ENCODE measurements around the gene CACHD1.

The CACHD1 gene

GRCh38 chr1:64527165-64527564, 57.2 kb downstream of the CACHD1 start:
- H3K4me3 ChIP-seq (ENCODE audit: low read length in 2 of 2): no peak overlapping the region
- H3K4me1 ChIP-seq (ENCODE audit: control insufficient read depth in 2 of 2, insufficient read depth in 2 of 2, low read length in 2 of 2): no peaks in the 10 kb centered on the region
- H3K9ac ChIP-seq (ENCODE audit: low read depth in 1 of 2, low read length in 2 of 2): no peak overlapping the region
- H3K27ac ChIP-seq (ENCODE audit: low read depth in 2 of 2, low read length in 2 of 2): no peak overlapping the region
- H3K36me3 ChIP-seq (ENCODE audit: control insufficient read depth in 2 of 2, insufficient read depth in 2 of 2, low read length in 2 of 2): no peaks in the 10 kb centered on the region
- no peaks in the 10 kb centered on the region for H3K9me3 ChIP-seq (ENCODE audit: control insufficient read depth in 2 of 2, low read length in 2 of 2)
- H3K27me3 ChIP-seq (ENCODE audit: control insufficient read depth in 2 of 2, insufficient read depth in 2 of 2, low read length in 2 of 2): no peaks in the 10 kb centered on the region

GRCh38 chr1:64527786-64528185, 57.9 kb downstream of the CACHD1 start:
- Histone ChIP-seq H3K4me3 (ENCODE audit: low read length in 2 of 2) (no peak overlapping the region), H3K27ac (ENCODE audit: low read depth in 2 of 2, low read length in 2 of 2) (no peak overlapping the region), H3K27me3 (ENCODE audit: control insufficient read depth in 2 of 2, insufficient read depth in 2 of 2, low read length in 2 of 2) (no peaks in the 10 kb centered on the region), H3K4me1 (ENCODE audit: control insufficient read depth in 2 of 2, insufficient read depth in 2 of 2, low read length in 2 of 2) (no peaks in the 10 kb centered on the region), H3K9ac (ENCODE audit: low read depth in 1 of 2, low read length in 2 of 2) (no peak overlapping the region), H3K9me3 (ENCODE audit: control insufficient read depth in 2 of 2, low read length in 2 of 2) (no peaks in the 10 kb centered on the region), H3K36me3 (ENCODE audit: control insufficient read depth in 2 of 2, insufficient read depth in 2 of 2, low read length in 2 of 2) (no peaks in the 10 kb centered on the region)

DNA sequence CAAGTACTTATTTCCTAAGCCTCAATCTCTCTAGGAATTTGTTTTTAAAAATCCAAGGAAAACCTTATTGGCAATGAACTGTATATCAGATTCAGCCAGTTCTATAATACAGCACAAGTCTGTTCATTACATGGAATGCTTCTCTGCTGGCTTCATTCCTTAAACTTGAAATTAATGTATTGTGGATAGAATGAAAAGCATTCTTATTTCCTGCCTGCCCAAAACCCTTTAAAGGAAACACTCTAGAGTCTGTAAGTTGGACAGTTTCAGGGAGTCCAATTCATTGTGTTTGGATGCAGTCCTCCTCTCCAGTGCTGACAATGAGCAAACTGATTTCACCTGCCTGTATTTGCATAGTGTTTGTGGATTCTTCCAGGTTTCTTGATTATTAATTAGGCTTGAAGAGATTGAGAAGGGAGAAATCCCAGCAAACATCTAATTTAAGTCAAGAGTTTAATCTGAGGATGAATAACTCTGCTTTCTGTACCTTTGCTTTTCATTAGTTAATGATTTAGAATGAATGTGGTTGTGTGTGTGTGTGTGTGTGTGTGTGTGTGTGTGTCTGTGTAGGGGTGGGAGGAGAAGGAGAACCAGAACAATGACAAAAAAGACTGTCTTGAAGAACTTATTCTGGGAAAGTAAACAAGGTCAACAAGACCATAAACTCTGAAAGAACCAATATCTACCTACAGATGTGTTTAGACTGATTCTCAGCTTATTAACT, 61.2 kb downstream of the CACHD1 start:
- Histone ChIP-seq H3K27me3 (ENCODE audit: control insufficient read depth in 2 of 2, insufficient read depth in 2 of 2, low read length in 2 of 2) (no peaks in the 10 kb centered on the region), H3K9me3 (ENCODE audit: control insufficient read depth in 2 of 2, low read length in 2 of 2) (no peaks in the 10 kb centered on the region), H3K4me1 (ENCODE audit: control insufficient read depth in 2 of 2, insufficient read depth in 2 of 2, low read length in 2 of 2) (peaks cover 0 to 4% of the 10 kb centered on the region in 2 donors), H3K9ac (ENCODE audit: low read depth in 1 of 2, low read length in 2 of 2) (no peak overlapping the region), H3K36me3 (ENCODE audit: control insufficient read depth in 2 of 2, insufficient read depth in 2 of 2, low read length in 2 of 2) (no peaks in the 10 kb centered on the region), H3K4me3 (ENCODE audit: low read length in 2 of 2) (no peak overlapping the region), H3K27ac (ENCODE audit: low read depth in 2 of 2, low read length in 2 of 2) (no peak overlapping the region)

DNA sequence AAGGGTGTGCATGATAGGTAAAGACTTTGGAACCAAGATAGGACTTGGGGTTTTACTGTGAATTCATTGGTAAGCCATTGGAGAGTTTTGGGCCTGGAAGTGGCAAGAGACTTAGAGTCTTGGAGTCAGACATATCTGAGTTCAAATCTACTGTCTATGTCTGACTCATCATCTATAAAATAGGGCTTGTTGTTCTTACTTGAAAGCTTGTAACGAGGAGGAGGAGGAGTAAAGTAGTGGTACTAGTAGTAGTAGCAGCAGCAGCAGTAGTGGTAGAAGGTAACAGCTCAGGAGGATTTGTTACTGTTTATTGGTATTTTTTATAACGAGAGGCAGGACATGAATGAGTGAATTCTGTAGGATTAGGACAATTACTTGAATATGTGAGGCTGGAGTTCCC, 62.7 kb downstream of the CACHD1 start:
- Histone ChIP-seq H3K4me1 (ENCODE audit: control insufficient read depth in 2 of 2, insufficient read depth in 2 of 2, low read length in 2 of 2) (peaks cover 7 to 14% of the 10 kb centered on the region in 2 donors), H3K36me3 (ENCODE audit: control insufficient read depth in 2 of 2, insufficient read depth in 2 of 2, low read length in 2 of 2) (no peaks in the 10 kb centered on the region), H3K9me3 (ENCODE audit: control insufficient read depth in 2 of 2, low read length in 2 of 2) (no peaks in the 10 kb centered on the region), H3K9ac (ENCODE audit: low read depth in 1 of 2, low read length in 2 of 2) (no peak overlapping the region), H3K27ac (ENCODE audit: low read depth in 2 of 2, low read length in 2 of 2) (no peak overlapping the region), H3K4me3 (ENCODE audit: low read length in 2 of 2) (no peak overlapping the region), H3K27me3 (ENCODE audit: control insufficient read depth in 2 of 2, insufficient read depth in 2 of 2, low read length in 2 of 2) (no peaks in the 10 kb centered on the region)

DNA sequence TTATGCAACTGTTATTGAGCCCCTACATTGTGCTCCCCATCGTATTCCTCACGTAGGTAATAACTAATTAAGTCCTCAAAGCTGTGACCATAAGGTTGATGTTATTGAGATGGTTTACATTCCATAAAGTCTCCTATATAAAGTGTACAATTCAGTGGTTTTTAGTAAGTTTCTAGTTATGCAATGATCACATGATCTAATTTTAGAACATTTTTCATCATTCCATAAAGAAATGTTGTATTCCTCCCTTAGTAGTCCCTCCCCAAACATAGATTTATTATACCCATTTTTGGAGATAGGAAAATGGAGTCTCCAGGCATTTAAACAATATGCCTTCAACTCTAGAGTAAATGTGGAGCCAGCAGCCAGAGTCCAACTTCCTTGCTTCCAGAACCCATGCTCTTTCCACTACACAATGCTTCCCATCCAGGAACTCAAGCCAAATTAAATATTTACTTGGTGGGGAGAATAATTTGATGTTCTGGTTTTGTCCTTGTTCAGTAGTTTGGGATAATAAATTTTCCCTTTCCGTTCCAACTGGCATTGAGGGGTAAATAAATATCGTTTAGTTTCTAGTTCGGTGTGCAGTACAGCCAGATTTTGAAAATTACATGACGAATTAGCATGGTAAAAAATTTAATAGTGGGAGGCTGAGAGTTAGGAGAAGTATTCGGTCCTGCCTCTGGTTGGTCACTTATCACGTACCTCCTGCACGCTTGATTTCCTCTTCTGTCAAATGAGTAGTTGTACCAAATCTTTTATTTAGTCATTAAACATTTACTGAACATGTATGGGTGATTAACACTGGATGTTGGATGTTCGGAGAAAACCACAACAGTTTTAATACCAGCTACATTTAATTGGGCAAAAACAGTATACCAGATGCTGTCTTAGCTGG, 66.3 kb downstream of the CACHD1 start:
- peak overlapping the region in 1 of 2 donors; percentile 3 for H3K4me3 ChIP-seq (ENCODE audit: low read length in 2 of 2)
- peak overlapping the region in 1 of 2 donors; percentile 3 for H3K9ac ChIP-seq (ENCODE audit: low read depth in 1 of 2, low read length in 2 of 2)
- H3K27ac ChIP-seq (ENCODE audit: low read depth in 2 of 2, low read length in 2 of 2): peak overlapping the region in 1 of 2 donors; percentile 30
- no peaks in the 10 kb centered on the region for H3K9me3 ChIP-seq (ENCODE audit: control insufficient read depth in 2 of 2, low read length in 2 of 2)
- peaks cover 7 to 14% of the 10 kb centered on the region in 2 donors for H3K4me1 ChIP-seq (ENCODE audit: control insufficient read depth in 2 of 2, insufficient read depth in 2 of 2, low read length in 2 of 2)
- no peaks in the 10 kb centered on the region for H3K27me3 ChIP-seq (ENCODE audit: control insufficient read depth in 2 of 2, insufficient read depth in 2 of 2, low read length in 2 of 2)
- H3K36me3 ChIP-seq (ENCODE audit: control insufficient read depth in 2 of 2, insufficient read depth in 2 of 2, low read length in 2 of 2): no peaks in the 10 kb centered on the region

- Histone ChIP-seq H3K9me3 (ENCODE audit: control insufficient read depth in 2 of 2, low read length in 2 of 2) (no peaks in the 10 kb centered on the region), H3K27me3 (ENCODE audit: control insufficient read depth in 2 of 2, insufficient read depth in 2 of 2, low read length in 2 of 2) (no peaks in the 10 kb centered on the region), H3K36me3 (ENCODE audit: control insufficient read depth in 2 of 2, insufficient read depth in 2 of 2, low read length in 2 of 2) (no peaks in the 10 kb centered on the region), H3K27ac (ENCODE audit: low read depth in 2 of 2, low read length in 2 of 2) (peak overlapping the region in 1 of 2 donors; percentile 30), H3K9ac (ENCODE audit: low read depth in 1 of 2, low read length in 2 of 2) (peak overlapping the region in 1 of 2 donors; percentile 3), H3K4me3 (ENCODE audit: low read length in 2 of 2) (peak overlapping the region in 1 of 2 donors; percentile 3), H3K4me1 (ENCODE audit: control insufficient read depth in 2 of 2, insufficient read depth in 2 of 2, low read length in 2 of 2) (peaks cover 7 to 14% of the 10 kb centered on the region in 2 donors)
Observed at GRCh38 chr1:64536836-64537490, 67.0 kb downstream of the CACHD1 start.

GRCh38 chr1:64537942-64538341, 68.0 kb downstream of the CACHD1 start:
- Histone ChIP-seq H3K36me3 (ENCODE audit: control insufficient read depth in 2 of 2, insufficient read depth in 2 of 2, low read length in 2 of 2) (no peaks in the 10 kb centered on the region), H3K9ac (ENCODE audit: low read depth in 1 of 2, low read length in 2 of 2) (no peak overlapping the region), H3K4me1 (ENCODE audit: control insufficient read depth in 2 of 2, insufficient read depth in 2 of 2, low read length in 2 of 2) (peaks cover 7 to 14% of the 10 kb centered on the region in 2 donors), H3K27ac (ENCODE audit: low read depth in 2 of 2, low read length in 2 of 2) (no peak overlapping the region), H3K9me3 (ENCODE audit: control insufficient read depth in 2 of 2, low read length in 2 of 2) (no peaks in the 10 kb centered on the region), H3K4me3 (ENCODE audit: low read length in 2 of 2) (no peak overlapping the region), H3K27me3 (ENCODE audit: control insufficient read depth in 2 of 2, insufficient read depth in 2 of 2, low read length in 2 of 2) (no peaks in the 10 kb centered on the region)

- Histone ChIP-seq H3K9me3 (ENCODE audit: control insufficient read depth in 2 of 2, low read length in 2 of 2) (no peaks in the 10 kb centered on the region), H3K27me3 (ENCODE audit: control insufficient read depth in 2 of 2, insufficient read depth in 2 of 2, low read length in 2 of 2) (no peaks in the 10 kb centered on the region), H3K36me3 (ENCODE audit: control insufficient read depth in 2 of 2, insufficient read depth in 2 of 2, low read length in 2 of 2) (no peaks in the 10 kb centered on the region), H3K27ac (ENCODE audit: low read depth in 2 of 2, low read length in 2 of 2) (no peak overlapping the region), H3K4me1 (ENCODE audit: control insufficient read depth in 2 of 2, insufficient read depth in 2 of 2, low read length in 2 of 2) (peaks cover 7 to 14% of the 10 kb centered on the region in 2 donors), H3K9ac (ENCODE audit: low read depth in 1 of 2, low read length in 2 of 2) (no peak overlapping the region), H3K4me3 (ENCODE audit: low read length in 2 of 2) (no peak overlapping the region)
Observed at GRCh38 chr1:64538389-64538788, 68.5 kb downstream of the CACHD1 start.

DNA sequence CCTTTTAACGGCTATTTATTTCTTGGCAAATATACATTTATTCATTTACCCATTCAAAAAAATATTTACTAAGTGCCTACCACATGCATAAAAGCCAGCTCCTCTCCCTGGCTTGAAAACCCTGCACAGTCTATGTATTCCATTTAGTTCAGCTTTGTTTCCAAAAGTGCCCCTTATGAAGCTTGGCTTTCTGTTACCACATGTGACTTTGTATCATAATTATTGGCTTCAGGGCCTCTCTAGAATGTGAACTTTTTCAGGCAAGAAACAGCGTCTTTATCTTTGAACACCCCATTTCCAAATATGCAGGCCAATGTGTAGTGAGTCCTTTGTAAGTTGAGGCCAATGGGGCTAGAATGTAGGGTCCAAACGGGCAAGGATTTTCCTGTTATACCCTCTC, 69.4 kb downstream of the CACHD1 start:
- Histone ChIP-seq H3K27me3 (ENCODE audit: control insufficient read depth in 2 of 2, insufficient read depth in 2 of 2, low read length in 2 of 2) (no peaks in the 10 kb centered on the region), H3K9me3 (ENCODE audit: control insufficient read depth in 2 of 2, low read length in 2 of 2) (no peaks in the 10 kb centered on the region), H3K4me1 (ENCODE audit: control insufficient read depth in 2 of 2, insufficient read depth in 2 of 2, low read length in 2 of 2) (peaks cover 7 to 14% of the 10 kb centered on the region in 2 donors), H3K36me3 (ENCODE audit: control insufficient read depth in 2 of 2, insufficient read depth in 2 of 2, low read length in 2 of 2) (no peaks in the 10 kb centered on the region), H3K9ac (ENCODE audit: low read depth in 1 of 2, low read length in 2 of 2) (no peak overlapping the region), H3K27ac (ENCODE audit: low read depth in 2 of 2, low read length in 2 of 2) (no peak overlapping the region), H3K4me3 (ENCODE audit: low read length in 2 of 2) (no peak overlapping the region)

DNA sequence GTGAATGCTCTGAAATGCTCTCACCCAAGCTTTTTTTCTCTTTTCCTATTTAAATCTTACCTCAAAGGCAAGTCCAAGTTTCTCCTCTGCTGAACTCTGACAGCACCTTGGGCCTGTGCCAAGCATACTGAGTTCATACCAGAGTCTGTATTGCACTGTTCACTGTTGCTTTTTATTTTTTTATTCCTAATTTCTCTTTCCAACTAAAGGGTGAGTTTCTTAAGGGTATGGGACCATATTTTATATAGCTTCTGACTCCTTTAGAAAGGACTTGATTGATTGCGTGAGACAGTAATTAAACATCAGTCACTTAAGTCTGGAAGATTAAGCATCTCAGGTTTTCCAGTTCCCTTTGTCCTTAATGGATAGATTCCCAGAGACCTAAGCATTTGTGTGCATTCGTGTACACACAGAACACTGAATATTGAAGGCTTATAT, 69.9 kb downstream of the CACHD1 start:
- H3K9me3 ChIP-seq (ENCODE audit: control insufficient read depth in 2 of 2, low read length in 2 of 2): no peaks in the 10 kb centered on the region
- H3K27ac ChIP-seq (ENCODE audit: low read depth in 2 of 2, low read length in 2 of 2): no peak overlapping the region
- no peak overlapping the region for H3K4me3 ChIP-seq (ENCODE audit: low read length in 2 of 2)
- H3K4me1 ChIP-seq (ENCODE audit: control insufficient read depth in 2 of 2, insufficient read depth in 2 of 2, low read length in 2 of 2): peaks cover 7 to 14% of the 10 kb centered on the region in 2 donors
- no peaks in the 10 kb centered on the region for H3K27me3 ChIP-seq (ENCODE audit: control insufficient read depth in 2 of 2, insufficient read depth in 2 of 2, low read length in 2 of 2)
- H3K9ac ChIP-seq (ENCODE audit: low read depth in 1 of 2, low read length in 2 of 2): no peak overlapping the region
- no peaks in the 10 kb centered on the region for H3K36me3 ChIP-seq (ENCODE audit: control insufficient read depth in 2 of 2, insufficient read depth in 2 of 2, low read length in 2 of 2)
